A673 (cell line): ENCODE data around the gene PAGR1. TPM values are rescaled to one million over a fixed set of nuclear protein-coding genes. Genes with fewer than 3 reads are reported as not detected.

Source experiments
- BruUV-seq: library from RNA; stranded (reverse); fragments of 400-500 nt; replicated peaks from 2 replicates; lab custom pipeline; 2021; lab: Mats Ljungman, UMichigan
- CTCF ChIA-PET: fragments of 300-600 bp; sonication (Branson Sonifier 250); formaldehyde crosslinking; loops from one replicate; lab custom pipeline; 2022; ENCODE audit warnings: antibody characterized with exemption; lab: Charles Lee
- POLR2A ChIA-PET: fragments of 300-600 bp; sonication (Branson Sonifier 250); formaldehyde crosslinking; loops from one replicate; lab custom pipeline; 2022; ENCODE audit warnings: antibody characterized with exemption; ENCODE audit not compliant: low non-redundant PET; lab: Charles Lee
- DNase-seq: peaks from one replicate; pipeline ENCODE4 v3.0.0-alpha.2; 2015; ENCODE audit warnings: low spot score
- H3K27ac ChIP-seq: fragments of 200-600 bp; sonication (generic); 2 replicates; pipeline ENCODE4 v1.5.1; 2016; ENCODE audit warnings: mixed run types, low read depth, mild to moderate bottlenecking, mixed read lengths, antibody characterized with exemption, low read length; ENCODE audit not compliant: poor library complexity, severe bottlenecking
- H3K27me3 ChIP-seq: fragments of 200-600 bp; sonication (generic); replicated peaks from 2 replicates; pipeline ENCODE4 v1.6.1; 2017; ENCODE audit warnings: mixed run types, low read depth, mild to moderate bottlenecking, mixed read lengths, antibody characterized with exemption, low read length; ENCODE audit not compliant: insufficient read depth, poor library complexity
- H3K36me3 ChIP-seq: fragments of 200-600 bp; sonication (generic); 2 replicates; pipeline ENCODE4 v1.6.1; 2016; ENCODE audit warnings: mixed run types, mild to moderate bottlenecking, mixed read lengths, antibody characterized with exemption, low read length; ENCODE audit not compliant: insufficient read depth, poor library complexity, severe bottlenecking
- H3K4me1 ChIP-seq: fragments of 200-600 bp; sonication (generic); 2 replicates; pipeline ENCODE4 v1.6.1; 2017; ENCODE audit warnings: mixed run types, mild to moderate bottlenecking, mixed read lengths, antibody characterized with exemption, low read length; ENCODE audit not compliant: insufficient read depth, poor library complexity, severe bottlenecking
- H3K4me3 ChIP-seq: fragments of 200-600 bp; sonication (generic); 2 replicates; pipeline ENCODE4 v1.5.1; 2016; ENCODE audit warnings: low read depth, mixed run types, mild to moderate bottlenecking, mixed read lengths, low read length; ENCODE audit not compliant: poor library complexity, severe bottlenecking
- H3K9me3 ChIP-seq: fragments of 200-600 bp; sonication (generic); 2 replicates; pipeline ENCODE4 v1.6.1; 2016; ENCODE audit warnings: mixed run types, low read depth, mild to moderate bottlenecking, mixed read lengths, antibody characterized with exemption, low read length; ENCODE audit not compliant: poor library complexity, severe bottlenecking
- EZH2 ChIP-seq: fragments of 200-600 bp; sonication (generic); IDR thresholded peaks from 2 replicates; pipeline ENCODE4 v1.6.1; 2017; ENCODE audit warnings: borderline replicate concordance, low read depth, mild to moderate bottlenecking, mixed read lengths, antibody characterized with exemption, low read length; ENCODE audit not compliant: poor library complexity, severe bottlenecking
- intact Hi-C: fragments of 100-400 bp; cut with micrococcal nuclease; formaldehyde crosslinking; loops from one replicate; pipeline ENCODE4 v1.10.0; 2022; ENCODE audit not compliant: unreplicated experiment
- total RNA-seq: library from RNA; stranded (reverse); gene quantifications from 2 replicates; pipeline ENCODE4 v1.2.3, GENCODE V29; 2021
- TF ChIP-seq, protein P1 (sequence below): fragments of 300-800, 200-600 bp; sonication (generic); conservative IDR thresholded peaks from 2 replicates; pipeline ENCODE4 v1.5.1; 2017; ENCODE audit warnings: low read depth, mild to moderate bottlenecking, antibody characterized with exemption, low read length, moderate library complexity, mixed read lengths

PAGR1 gene
- total RNA-seq, 1 experiment from 2014 or later = 47.4 TPM

DNA sequence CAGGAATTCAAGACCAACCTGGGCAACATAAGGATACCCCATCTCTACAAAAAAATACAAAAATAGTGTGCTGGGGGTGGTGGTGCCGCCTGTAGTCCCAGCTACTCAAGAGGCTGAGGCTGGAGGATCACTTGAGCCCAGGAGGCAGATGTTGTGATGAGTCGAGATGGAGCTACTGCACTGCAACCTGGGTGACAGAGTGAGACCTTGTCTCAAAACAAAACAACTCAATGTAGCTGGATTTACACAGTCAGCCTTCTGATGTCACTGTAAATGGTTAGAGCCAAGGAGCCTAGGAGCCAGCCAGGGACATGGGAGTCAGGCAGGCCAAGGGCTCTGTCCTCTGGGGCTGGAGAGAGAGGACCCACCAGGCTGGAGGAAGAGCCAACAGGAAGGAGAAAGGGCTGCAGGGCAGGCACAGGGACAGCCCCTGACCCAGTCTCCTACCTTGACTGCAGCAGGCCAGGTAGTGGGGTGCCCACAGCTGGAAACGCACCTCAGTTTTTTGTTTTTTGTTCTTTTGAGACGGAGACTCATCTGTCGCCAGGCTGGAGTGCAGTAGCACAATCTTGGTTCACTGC is 38.7 kb downstream of the PAGR1 start:
- Histone ChIP-seq H3K27ac (no peak overlapping the region), H3K27me3 (no peaks in the 10 kb centered on the region), H3K36me3 (peaks cover 9% of the 10 kb centered on the region), H3K4me1 (peaks cover 4% of the 10 kb centered on the region), H3K9me3 (no peaks in the 10 kb centered on the region), H3K4me3 (no peak overlapping the region)
- ChIA-PET POLR2A (no interaction called here), CTCF (no interaction called here)
- TF ChIP-seq, protein P1, sequence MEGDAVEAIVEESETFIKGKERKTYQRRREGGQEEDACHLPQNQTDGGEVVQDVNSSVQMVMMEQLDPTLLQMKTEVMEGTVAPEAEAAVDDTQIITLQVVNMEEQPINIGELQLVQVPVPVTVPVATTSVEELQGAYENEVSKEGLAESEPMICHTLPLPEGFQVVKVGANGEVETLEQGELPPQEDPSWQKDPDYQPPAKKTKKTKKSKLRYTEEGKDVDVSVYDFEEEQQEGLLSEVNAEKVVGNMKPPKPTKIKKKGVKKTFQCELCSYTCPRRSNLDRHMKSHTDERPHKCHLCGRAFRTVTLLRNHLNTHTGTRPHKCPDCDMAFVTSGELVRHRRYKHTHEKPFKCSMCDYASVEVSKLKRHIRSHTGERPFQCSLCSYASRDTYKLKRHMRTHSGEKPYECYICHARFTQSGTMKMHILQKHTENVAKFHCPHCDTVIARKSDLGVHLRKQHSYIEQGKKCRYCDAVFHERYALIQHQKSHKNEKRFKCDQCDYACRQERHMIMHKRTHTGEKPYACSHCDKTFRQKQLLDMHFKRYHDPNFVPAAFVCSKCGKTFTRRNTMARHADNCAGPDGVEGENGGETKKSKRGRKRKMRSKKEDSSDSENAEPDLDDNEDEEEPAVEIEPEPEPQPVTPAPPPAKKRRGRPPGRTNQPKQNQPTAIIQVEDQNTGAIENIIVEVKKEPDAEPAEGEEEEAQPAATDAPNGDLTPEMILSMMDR = no peak
- no peak for TF ChIP-seq EZH2
- no peak for DNase-seq
- BruUV-seq = no TSS peak
- intact Hi-C loops = no loop called here

DNA sequence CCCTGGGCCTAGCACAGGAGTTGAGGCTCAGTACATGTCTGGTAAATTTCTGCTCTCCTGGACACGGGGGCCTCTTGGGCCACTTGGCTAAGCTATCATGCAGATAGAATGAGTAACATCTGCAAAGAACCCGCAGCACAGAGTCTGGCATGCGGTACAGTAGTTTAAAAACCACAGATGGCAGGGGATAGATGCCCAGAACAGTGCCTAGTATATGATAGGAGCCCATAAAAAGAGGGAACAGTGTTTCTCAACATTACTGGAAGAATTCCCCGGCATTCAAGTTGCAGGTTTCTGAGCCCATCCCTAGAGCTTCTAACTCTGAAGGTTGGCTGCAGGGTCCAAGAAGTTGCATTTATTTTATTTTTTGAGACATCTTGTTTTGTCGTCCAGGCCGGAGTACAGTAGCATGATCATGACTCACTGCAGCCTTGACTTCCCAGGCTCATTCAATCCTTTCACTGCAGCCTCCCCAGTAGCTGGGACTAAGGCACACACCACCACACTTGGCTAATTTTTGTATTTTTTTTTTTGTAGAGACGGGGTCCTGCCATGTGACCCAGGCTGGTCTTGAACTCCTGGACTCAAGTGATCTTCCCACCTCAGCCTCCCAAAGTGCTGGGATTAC is 41.3 kb downstream of the PAGR1 start:
- intact Hi-C loops = no loop called here
- CTCF ChIA-PET = interaction anchor here (0.6 kb wide), 1 partner anchor 154 kb away, joined by 7 read pairs; no protein-coding TSS in a partner anchor
- DNase-seq = no peak
- H3K9me3 ChIP-seq = no peaks in the 10 kb centered on the region
- H3K4me1 ChIP-seq = peaks cover 4% of the 10 kb centered on the region
- H3K27me3 ChIP-seq = no peaks in the 10 kb centered on the region
- H3K4me3 ChIP-seq = no peak overlapping the region
- TF ChIP-seq, protein P1 = no peak
- TF ChIP-seq EZH2 = no peak
- H3K36me3 ChIP-seq = peaks cover 12% of the 10 kb centered on the region
- POLR2A ChIA-PET = no interaction called here
- no peak overlapping the region for H3K27ac ChIP-seq
- no TSS peak for BruUV-seq

DNA sequence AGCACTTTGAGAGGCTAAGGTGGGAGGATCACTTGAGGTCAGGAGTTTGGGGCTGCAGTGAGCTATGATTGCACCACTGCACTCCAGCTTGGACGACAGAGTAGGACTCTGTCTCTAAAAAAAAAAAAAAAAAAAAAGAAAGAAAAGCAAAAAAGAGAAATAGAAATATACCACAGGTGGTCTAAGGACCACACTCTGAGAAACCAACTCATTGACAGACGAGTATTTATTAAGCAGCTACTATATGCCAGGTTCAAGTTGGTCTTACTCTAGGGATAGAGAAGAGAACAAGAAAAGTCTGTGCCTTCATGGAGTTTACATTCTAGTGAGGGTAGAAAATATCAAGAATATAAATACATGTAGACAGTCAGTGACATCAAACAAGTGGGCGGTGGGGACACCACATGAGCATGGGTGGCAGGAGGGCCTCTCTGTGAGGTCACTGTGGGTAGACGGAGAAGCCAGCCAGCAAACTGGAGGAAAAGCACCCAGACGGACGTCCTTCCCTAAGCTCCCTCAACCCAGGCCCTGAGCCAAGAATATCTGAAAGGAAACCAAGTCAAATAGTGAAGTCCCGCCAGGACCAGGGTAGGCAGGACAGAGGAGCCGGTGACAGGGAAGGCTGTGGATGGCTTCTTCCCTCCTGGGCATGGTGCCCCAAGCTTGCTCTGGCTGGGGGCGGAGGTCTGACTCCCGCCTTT is 42.3 kb downstream of the PAGR1 start:
- Histone ChIP-seq H3K4me3 (no peak overlapping the region), H3K36me3 (peaks cover 12% of the 10 kb centered on the region), H3K9me3 (no peaks in the 10 kb centered on the region), H3K27me3 (no peaks in the 10 kb centered on the region), H3K27ac (no peak overlapping the region), H3K4me1 (no peaks in the 10 kb centered on the region)
- no TSS peak for BruUV-seq
- TF ChIP-seq EZH2 = no peak
- TF ChIP-seq, protein P1 = no peak
- ChIA-PET POLR2A (no interaction called here), CTCF (no interaction called here)
- no peak for DNase-seq
- intact Hi-C loops = no loop called here
